ENCODE data around the gene PSMD11.

PSMD11 gene

GRCh38 chr17:32515677-32516383 lies 71.5 kb downstream of the PSMD11 start:
- TF ChIP-seq EZH2 (IDR thresholded peaks at IDR 0.05; ENCODE audit: borderline replicate concordance, low read depth, low read length, severe bottlenecking) (no peak), CTCF (IDR thresholded peaks at IDR 0.05; ENCODE audit: borderline replicate concordance, extremely low read depth, low read length, poor library complexity, severe bottlenecking) (no peak)
- peaks cover 16% of the 10 kb centered on the region for H3K27me3 ChIP-seq (ENCODE audit: insufficient read depth, low read length, poor library complexity)
- H3K9me3 ChIP-seq (ENCODE audit: insufficient read depth, low read length, severe bottlenecking) = no peaks in the 10 kb centered on the region
- H2AFZ ChIP-seq (ENCODE audit: low read depth, low read length) = no peak overlapping the region
- ATAC-seq (ENCODE audit: insufficient read depth, low read depth) (no peak), DNase-seq (no peak)
- H3K27ac ChIP-seq (ENCODE audit: low read length) = no peak overlapping the region
- no peak overlapping the region for H3K9ac ChIP-seq (ENCODE audit: low read depth, low read length)
- H3K4me1 ChIP-seq (ENCODE audit: insufficient read depth, low read length) = peaks cover 16% of the 10 kb centered on the region
- no peak overlapping the region for H3K4me2 ChIP-seq (ENCODE audit: insufficient read depth, low read length)
- H3K36me3 ChIP-seq (ENCODE audit: insufficient read depth, low read length) = no peaks in the 10 kb centered on the region
- H3K4me3 ChIP-seq (ENCODE audit: low read depth in 1 of 2, low read length in 2 of 2) = no peak overlapping the region
- no peaks in the 10 kb centered on the region for H4K20me1 ChIP-seq (ENCODE audit: insufficient read depth, low read length)
- H3K79me2 ChIP-seq (ENCODE audit: insufficient read depth, low read length) = no peaks in the 10 kb centered on the region

GRCh38 chr17:32516450-32516849 lies 72.1 kb downstream of the PSMD11 start:
- no peak for TF ChIP-seq EZH2 (IDR thresholded peaks at IDR 0.05; ENCODE audit: borderline replicate concordance, low read depth, low read length, severe bottlenecking)
- no peak for TF ChIP-seq CTCF (IDR thresholded peaks at IDR 0.05; ENCODE audit: borderline replicate concordance, extremely low read depth, low read length, poor library complexity, severe bottlenecking)
- ATAC-seq (ENCODE audit: insufficient read depth, low read depth) = no peak

GRCh38 chr17:32516940-32517701 lies 72.8 kb downstream of the PSMD11 start:
- Histone ChIP-seq H3K4me2 (ENCODE audit: insufficient read depth, low read length) (no peak overlapping the region), H3K36me3 (ENCODE audit: insufficient read depth, low read length) (no peaks in the 10 kb centered on the region), H3K27me3 (ENCODE audit: insufficient read depth, low read length, poor library complexity) (peaks cover 16% of the 10 kb centered on the region), H3K9ac (ENCODE audit: low read depth, low read length) (no peak overlapping the region), H2AFZ (ENCODE audit: low read depth, low read length) (no peak overlapping the region), H3K27ac (ENCODE audit: low read length) (no peak overlapping the region), H3K4me1 (ENCODE audit: insufficient read depth, low read length) (peaks cover 16% of the 10 kb centered on the region), H3K79me2 (ENCODE audit: insufficient read depth, low read length) (no peaks in the 10 kb centered on the region), H3K9me3 (ENCODE audit: insufficient read depth, low read length, severe bottlenecking) (no peaks in the 10 kb centered on the region), H3K4me3 (ENCODE audit: low read depth in 1 of 2, low read length in 2 of 2) (no peak overlapping the region), H4K20me1 (ENCODE audit: insufficient read depth, low read length) (no peaks in the 10 kb centered on the region)
- DNase-seq = no peak
- no peak for ATAC-seq (ENCODE audit: insufficient read depth, low read depth)
- TF ChIP-seq CTCF (IDR thresholded peaks at IDR 0.05; ENCODE audit: borderline replicate concordance, extremely low read depth, low read length, poor library complexity, severe bottlenecking) (no peak), EZH2 (IDR thresholded peaks at IDR 0.05; ENCODE audit: borderline replicate concordance, low read depth, low read length, severe bottlenecking) (no peak)

More at GRCh38 chr17:32516450-32516849, 72.1 kb downstream of the PSMD11 start:
- H3K9me3 ChIP-seq (ENCODE audit: insufficient read depth, low read length, severe bottlenecking) = no peaks in the 10 kb centered on the region
- no peak overlapping the region for H3K27ac ChIP-seq (ENCODE audit: low read length)
- peaks cover 16% of the 10 kb centered on the region for H3K27me3 ChIP-seq (ENCODE audit: insufficient read depth, low read length, poor library complexity)
- no peaks in the 10 kb centered on the region for H3K79me2 ChIP-seq (ENCODE audit: insufficient read depth, low read length)
- peaks cover 16% of the 10 kb centered on the region for H3K4me1 ChIP-seq (ENCODE audit: insufficient read depth, low read length)
- no peak overlapping the region for H2AFZ ChIP-seq (ENCODE audit: low read depth, low read length)
- no peaks in the 10 kb centered on the region for H3K36me3 ChIP-seq (ENCODE audit: insufficient read depth, low read length)
- no peak overlapping the region for H3K4me3 ChIP-seq (ENCODE audit: low read depth in 1 of 2, low read length in 2 of 2)
- H3K4me2 ChIP-seq (ENCODE audit: insufficient read depth, low read length) = no peak overlapping the region
- DNase-seq = no peak
- H3K9ac ChIP-seq (ENCODE audit: low read depth, low read length) = no peak overlapping the region
- no peaks in the 10 kb centered on the region for H4K20me1 ChIP-seq (ENCODE audit: insufficient read depth, low read length)
